H1 (cell line): ENCODE measurements around the gene CBLL2.

ENCODE experiments used
- ATF3 ChIP-seq: IDR thresholded peaks from 2 replicates; pipeline ENCODE4 v1.6.1; 2011; ENCODE audit warnings: low read depth, mild to moderate bottlenecking, low read length; ENCODE audit not compliant: insufficient read depth
- BCL11A ChIP-seq, 2 experiments: IDR thresholded peaks; one replicate each; pipeline ENCODE4 v1.6.1; 2011; ENCODE audit warnings: low read depth in 2 of 2, low read length in 2 of 2, mild to moderate bottlenecking in 2 of 2
- CEBPB ChIP-seq: IDR thresholded peaks from 2 replicates; pipeline ENCODE4 v1.6.1; 2012; ENCODE audit warnings: low read depth, low read length
- CREB1 ChIP-seq: IDR thresholded peaks from 2 replicates; pipeline ENCODE4 v1.6.1; 2012; ENCODE audit warnings: inconsistent platforms
- CTCF ChIP-seq, 3 experiments: IDR thresholded peaks; 1 replicate in 2 of 3; 2 replicates in 1 of 3; pipeline versions ENCODE4 v1.5.1 to v1.6.1; 2011; ENCODE audit warnings: low read length in 3 of 3, mild to moderate bottlenecking in 3 of 3, inconsistent platforms in 2 of 3, low read depth in 1 of 3, moderate library complexity in 1 of 3; ENCODE audit not compliant: insufficient read depth in 1 of 3; ENCODE audit errors: control extremely low read depth in 1 of 3
- EZH2 ChIP-seq: fragments of 200-600 bp; sonication (generic); IDR thresholded peaks from 2 replicates; pipeline ENCODE4 v1.7.1; 2012; ENCODE audit warnings: low read depth, mild to moderate bottlenecking, moderate library complexity, low read length, inconsistent platforms; ENCODE audit not compliant: severe bottlenecking
- MAX ChIP-seq: IDR thresholded peaks from 2 replicates; pipeline ENCODE4 v1.6.1; 2012; ENCODE audit warnings: inconsistent platforms
- RAD21 ChIP-seq, 2 experiments: IDR thresholded peaks in 1 of 2; conservative IDR thresholded peaks in 1 of 2; 2 replicates each; pipeline ENCODE4 v1.6.1; 2011; ENCODE audit warnings: low read depth in 2 of 2, low read length in 2 of 2, improper control_type of control experiment in 1 of 2, inconsistent platforms in 1 of 2, mild to moderate bottlenecking in 1 of 2, moderate library complexity in 1 of 2
- USF2 ChIP-seq: IDR thresholded peaks from 2 replicates; pipeline ENCODE4 v1.6.1; 2011; ENCODE audit warnings: low read length, improper control_type of control experiment

- no peak for TF ChIP-seq EZH2
- no peak for TF ChIP-seq USF2
- TF ChIP-seq MAX = no peak
- TF ChIP-seq CREB1 = no peak
- no peak for TF ChIP-seq CTCF (IDR thresholded peaks at IDR 0.05; ENCODE audit: control extremely low read depth in 1 of 3, insufficient read depth in 1 of 3, low read depth in 1 of 3, low read length in 3 of 3)
- no peak for TF ChIP-seq RAD21 (IDR thresholded peaks at IDR 0.05 in 1 of 2, conservative IDR thresholded peaks at IDR 0.05 in 1 of 2; ENCODE audit: low read depth in 2 of 2, low read length in 2 of 2)
- TF ChIP-seq ATF3 = no peak
- no peak for TF ChIP-seq CEBPB
- TF ChIP-seq BCL11A (IDR thresholded peaks at IDR 0.05; ENCODE audit: low read depth in 2 of 2, low read length in 2 of 2) = no peak
These were observed 1.1 kb downstream of the CBLL2 start for GRCh38 chrX:22273714-22274317.
